ENCODE measurements around the gene HDAC2.
"Not testable (repeated sequence)": the region's sequence is repeated elsewhere in the genome, so short reads cannot be mapped to it uniquely, and the experiment has no call there.

Gene HDAC2

DNA sequence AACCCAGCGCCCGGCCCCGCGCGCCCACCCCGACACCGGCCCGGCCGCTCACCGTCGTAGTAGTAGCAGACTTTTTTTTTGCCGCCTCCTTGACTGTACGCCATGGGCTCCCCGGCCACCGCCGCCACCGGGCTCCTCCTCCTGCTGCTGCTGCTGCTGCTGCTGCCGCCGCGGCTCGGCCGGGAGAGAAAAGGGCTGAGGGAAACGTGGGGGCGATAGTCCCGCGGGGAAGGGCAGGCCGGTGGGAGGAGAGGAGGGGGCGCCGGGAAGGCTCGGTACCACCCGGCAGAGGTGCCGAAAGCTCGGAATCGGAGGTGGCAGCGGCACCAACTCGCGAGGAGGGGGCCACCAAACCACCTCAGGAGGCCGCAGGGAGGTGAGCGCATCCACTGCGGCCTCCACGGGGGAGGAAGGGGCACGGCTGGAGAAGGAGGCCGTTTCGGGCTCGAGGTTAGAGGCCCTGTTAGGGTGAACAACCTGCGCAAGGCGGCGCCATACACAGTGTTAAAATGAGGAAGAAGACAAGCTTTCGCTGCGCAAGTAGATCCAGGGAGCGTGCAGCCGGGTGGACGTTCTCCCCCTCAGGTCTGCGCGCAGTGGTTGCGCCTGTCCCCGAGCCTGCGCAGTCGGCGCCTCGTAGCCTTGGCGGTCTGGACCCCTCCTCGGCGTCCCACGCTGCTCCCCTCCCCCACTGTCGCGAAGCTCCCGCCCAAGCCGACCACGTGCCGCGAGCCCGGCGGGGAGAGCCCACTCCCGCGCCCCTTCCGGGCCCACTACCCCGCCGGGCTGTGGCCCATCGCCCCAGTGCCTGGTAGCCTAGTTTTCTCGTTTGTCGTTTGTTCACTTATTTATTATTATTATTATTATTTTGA is at the start of gene HDAC2:
Gene HDAC2 (minus strand): TSS at position 344 of the 872 bp plus-strand sequence. CDS start 240 bp downstream, at position 104.
- Histone ChIP-seq H3K4me1 (ENCODE audit: insufficient read depth, poor library complexity, severe bottlenecking) (peaks cover 3% of the 10 kb centered on the region), H3K36me3 (ENCODE audit: low read depth) (no peaks in the 10 kb centered on the region), H3K4me3 (ENCODE audit: severe bottlenecking) (peak within 1 kb of the TSS; percentile 96), H3K27me3 (ENCODE audit: insufficient read depth, poor library complexity, severe bottlenecking) (no peaks in the 10 kb centered on the region), H3K27ac (ENCODE audit: poor library complexity, severe bottlenecking) (peak within 1 kb of the TSS; percentile 62), H3K9me3 (ENCODE audit: severe bottlenecking) (no peaks in the 10 kb centered on the region)
- TF ChIP-seq, protein P1, sequence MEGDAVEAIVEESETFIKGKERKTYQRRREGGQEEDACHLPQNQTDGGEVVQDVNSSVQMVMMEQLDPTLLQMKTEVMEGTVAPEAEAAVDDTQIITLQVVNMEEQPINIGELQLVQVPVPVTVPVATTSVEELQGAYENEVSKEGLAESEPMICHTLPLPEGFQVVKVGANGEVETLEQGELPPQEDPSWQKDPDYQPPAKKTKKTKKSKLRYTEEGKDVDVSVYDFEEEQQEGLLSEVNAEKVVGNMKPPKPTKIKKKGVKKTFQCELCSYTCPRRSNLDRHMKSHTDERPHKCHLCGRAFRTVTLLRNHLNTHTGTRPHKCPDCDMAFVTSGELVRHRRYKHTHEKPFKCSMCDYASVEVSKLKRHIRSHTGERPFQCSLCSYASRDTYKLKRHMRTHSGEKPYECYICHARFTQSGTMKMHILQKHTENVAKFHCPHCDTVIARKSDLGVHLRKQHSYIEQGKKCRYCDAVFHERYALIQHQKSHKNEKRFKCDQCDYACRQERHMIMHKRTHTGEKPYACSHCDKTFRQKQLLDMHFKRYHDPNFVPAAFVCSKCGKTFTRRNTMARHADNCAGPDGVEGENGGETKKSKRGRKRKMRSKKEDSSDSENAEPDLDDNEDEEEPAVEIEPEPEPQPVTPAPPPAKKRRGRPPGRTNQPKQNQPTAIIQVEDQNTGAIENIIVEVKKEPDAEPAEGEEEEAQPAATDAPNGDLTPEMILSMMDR (IDR thresholded peaks at IDR 0.05; ENCODE audit: poor library complexity, severe bottlenecking): no peak
- DNase-seq (ENCODE audit: low spot score) (peak; percentile 81), ATAC-seq (ENCODE audit: low read depth) (peak; percentile 77)

DNA sequence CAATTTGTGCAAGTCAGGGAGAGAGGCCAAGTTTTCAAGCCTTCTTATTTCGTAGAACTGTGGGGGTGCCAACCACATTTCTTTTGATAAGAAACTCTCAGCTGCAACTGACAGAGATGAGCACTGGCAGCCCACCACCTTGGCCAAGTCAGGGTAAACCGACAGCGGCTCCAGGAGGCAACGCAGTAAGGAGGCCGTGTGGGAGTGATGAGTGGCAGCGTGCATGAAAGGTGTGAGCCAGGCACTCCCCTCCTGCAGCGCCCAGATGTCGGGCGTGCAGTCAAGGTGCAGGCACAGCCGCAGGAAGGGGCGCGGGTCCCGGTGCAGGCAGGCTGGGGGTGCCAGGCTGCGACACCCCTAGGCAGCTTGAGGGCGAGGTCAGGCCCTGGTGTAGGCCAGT is 49.2 kb upstream of the HDAC2 start:
- ATAC-seq (ENCODE audit: low read depth) (no peak), DNase-seq (ENCODE audit: low spot score) (no peak)
- Histone ChIP-seq H3K27ac (ENCODE audit: poor library complexity, severe bottlenecking) (no peak overlapping the region), H3K27me3 (ENCODE audit: insufficient read depth, poor library complexity, severe bottlenecking) (no peaks in the 10 kb centered on the region), H3K9me3 (ENCODE audit: severe bottlenecking) (no peaks in the 10 kb centered on the region), H3K4me3 (ENCODE audit: severe bottlenecking) (no peak overlapping the region), H3K4me1 (ENCODE audit: insufficient read depth, poor library complexity, severe bottlenecking) (peaks cover 17% of the 10 kb centered on the region), H3K36me3 (ENCODE audit: low read depth) (no peaks in the 10 kb centered on the region)
- TF ChIP-seq, protein P1 (IDR thresholded peaks at IDR 0.05; ENCODE audit: poor library complexity, severe bottlenecking): no peak

DNA sequence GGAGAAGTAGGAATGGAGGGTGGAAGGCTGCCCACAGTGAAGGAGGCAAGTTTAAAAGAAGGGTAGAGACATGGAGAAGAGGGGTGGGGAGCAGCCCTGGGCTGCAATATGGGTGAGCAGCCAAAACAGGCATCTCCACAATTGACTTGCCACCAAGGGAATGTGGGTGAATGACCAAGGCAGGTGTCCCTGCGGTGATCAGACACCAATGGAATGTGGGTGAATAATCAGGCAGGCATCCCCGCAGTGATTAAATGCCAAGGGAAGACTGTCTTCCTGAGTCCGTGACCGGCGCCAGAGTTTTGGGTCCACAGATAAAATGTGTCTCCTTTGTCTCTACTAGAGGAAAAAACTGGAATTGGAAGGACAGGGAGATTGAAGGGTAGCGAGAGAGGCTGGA is 46.2 kb upstream of the HDAC2 start:
- not testable (repeated sequence) for H3K4me3 ChIP-seq (ENCODE audit: severe bottlenecking)
- peak; percentile 63 for DNase-seq (ENCODE audit: low spot score)
- peak; percentile 35; the same call in 1 of the 3 replicates for ATAC-seq (ENCODE audit: low read depth)

DNA sequence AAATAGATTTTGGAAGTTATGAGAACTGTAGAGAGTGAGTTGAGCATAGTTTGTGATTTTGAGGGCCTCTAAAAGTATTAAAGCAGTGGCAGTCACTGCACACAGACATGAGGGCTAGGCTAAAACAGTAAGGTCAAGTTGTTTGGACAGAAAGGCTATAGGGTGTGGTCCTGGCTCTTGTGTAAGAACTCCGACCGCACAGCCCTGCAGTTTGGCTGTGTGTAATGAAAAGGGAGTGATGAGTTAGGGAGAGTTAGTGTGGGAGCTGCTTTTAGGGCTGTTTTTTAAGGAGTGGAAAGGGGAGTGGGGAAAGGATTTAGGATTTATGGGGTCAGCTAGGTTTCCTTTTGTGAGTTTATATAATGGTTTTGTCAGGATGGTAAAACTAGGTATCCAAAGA is 43.2 kb upstream of the HDAC2 start:
- not testable (repeated sequence) for ATAC-seq (ENCODE audit: low read depth); H3K4me3 ChIP-seq (ENCODE audit: severe bottlenecking); H3K36me3 ChIP-seq (ENCODE audit: low read depth); H3K9me3 ChIP-seq (ENCODE audit: severe bottlenecking); H3K27me3 ChIP-seq (ENCODE audit: insufficient read depth, poor library complexity, severe bottlenecking); H3K27ac ChIP-seq (ENCODE audit: poor library complexity, severe bottlenecking); DNase-seq (ENCODE audit: low spot score)
- H3K4me1 ChIP-seq (ENCODE audit: insufficient read depth, poor library complexity, severe bottlenecking): peaks cover 17% of the 10 kb centered on the region

More for the DNA sequence above, 46.2 kb upstream of the HDAC2 start:
- not testable (repeated sequence) for H3K9me3 ChIP-seq (ENCODE audit: severe bottlenecking); H3K27me3 ChIP-seq (ENCODE audit: insufficient read depth, poor library complexity, severe bottlenecking); H3K36me3 ChIP-seq (ENCODE audit: low read depth)
- peaks cover 17% of the 10 kb centered on the region for H3K4me1 ChIP-seq (ENCODE audit: insufficient read depth, poor library complexity, severe bottlenecking)
- peak overlapping the region; percentile 86 for H3K27ac ChIP-seq (ENCODE audit: poor library complexity, severe bottlenecking)

DNA sequence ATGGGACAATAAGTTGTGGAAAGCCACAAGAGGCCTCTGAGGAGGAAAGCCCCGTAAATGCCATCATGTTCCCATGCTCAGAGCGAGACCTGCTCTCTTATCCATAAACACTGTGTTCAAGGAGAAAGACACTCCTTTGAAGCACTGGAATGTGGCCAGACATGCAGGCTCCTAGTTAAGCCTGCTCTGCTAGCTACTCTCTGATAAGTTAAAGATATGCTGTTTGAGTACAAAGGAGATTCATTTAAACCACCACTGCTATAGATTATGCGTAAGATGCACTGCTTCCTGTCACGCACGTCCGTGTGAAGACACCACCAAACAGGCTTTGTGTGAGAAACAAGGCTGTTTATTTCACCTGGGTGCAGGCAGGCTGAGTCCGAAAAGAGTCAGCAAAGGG is 40.5 kb upstream of the HDAC2 start:
- H3K27ac ChIP-seq (ENCODE audit: poor library complexity, severe bottlenecking); H3K4me1 ChIP-seq (ENCODE audit: insufficient read depth, poor library complexity, severe bottlenecking); H3K4me3 ChIP-seq (ENCODE audit: severe bottlenecking); ATAC-seq (ENCODE audit: low read depth); DNase-seq (ENCODE audit: low spot score); H3K9me3 ChIP-seq (ENCODE audit: severe bottlenecking); H3K36me3 ChIP-seq (ENCODE audit: low read depth); H3K27me3 ChIP-seq (ENCODE audit: insufficient read depth, poor library complexity, severe bottlenecking): not testable (repeated sequence)

DNA sequence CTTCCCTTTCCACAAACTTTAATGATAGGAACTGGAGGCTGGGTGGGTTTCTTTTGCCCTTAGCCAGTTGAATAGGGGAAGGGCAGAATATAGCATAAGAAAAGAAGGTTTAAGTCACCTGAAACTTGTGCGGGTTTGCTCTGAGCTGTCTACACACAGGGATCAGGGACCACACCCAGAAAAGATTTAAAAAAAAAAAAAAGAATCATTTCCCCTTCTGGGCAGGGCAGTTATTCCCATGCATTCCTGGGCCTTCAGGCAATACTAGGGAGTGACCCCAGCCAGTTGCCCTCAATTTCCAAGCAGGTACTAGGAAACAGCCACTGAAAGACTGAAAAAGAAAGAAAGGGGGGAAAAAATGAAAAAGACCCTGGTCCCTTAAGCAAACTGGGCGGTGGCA is 39.6 kb upstream of the HDAC2 start:
- TF ChIP-seq, protein P1 (IDR thresholded peaks at IDR 0.05; ENCODE audit: poor library complexity, severe bottlenecking): no peak
- Histone ChIP-seq H3K27me3 (ENCODE audit: insufficient read depth, poor library complexity, severe bottlenecking) (no peaks in the 10 kb centered on the region), H3K4me1 (ENCODE audit: insufficient read depth, poor library complexity, severe bottlenecking) (no peaks in the 10 kb centered on the region), H3K27ac (ENCODE audit: poor library complexity, severe bottlenecking) (no peak overlapping the region), H3K4me3 (ENCODE audit: severe bottlenecking) (no peak overlapping the region), H3K9me3 (ENCODE audit: severe bottlenecking) (no peaks in the 10 kb centered on the region), H3K36me3 (ENCODE audit: low read depth) (no peaks in the 10 kb centered on the region)
- ATAC-seq (ENCODE audit: low read depth) (no peak), DNase-seq (ENCODE audit: low spot score) (no peak)
